Common myeloid progenitor, CD34-positive (primary cell): Measurements from ENCODE around the gene PLEKHG1.

Experiments used
- CTCF ChIA-PET: fragments of 350-600 bp; sonication (Branson Sonifier 250); formaldehyde crosslinking; loops from one replicate; lab custom pipeline; 2021; ENCODE audit warnings: antibody characterized with exemption; lab: Charles Lee
- POLR2A ChIA-PET: fragments of 350-600 bp; sonication (Branson Sonifier 250); formaldehyde crosslinking; loops from one replicate; lab custom pipeline; 2021; ENCODE audit warnings: antibody characterized with exemption; lab: Charles Lee
- DNase-seq, 3 donors: peaks; one replicate each; pipeline versions ENCODE4 v3.0.0 to v3.0.0-alpha.2; 2013
- H3K27ac ChIP-seq, 2 experiments: 1 replicate in 1 of 2; 2 replicates in 1 of 2; pipeline ENCODE4 v1.7.0; 2013; ENCODE audit warnings: inconsistent platforms in 2 of 2, low read length in 2 of 2, mild to moderate bottlenecking in 2 of 2, low read depth in 1 of 2, moderate library complexity in 1 of 2; ENCODE audit not compliant: severe bottlenecking in 2 of 2, insufficient read depth in 1 of 2, poor library complexity in 1 of 2
- H3K27me3 ChIP-seq, 5 experiments: replicated peaks in 2 of 5; 1 replicate in 3 of 5; 2 replicates in 2 of 5; pipeline versions ENCODE4 v1.6.1 to v1.7.0; 2013; ENCODE audit warnings: low read length in 4 of 5, mild to moderate bottlenecking in 2 of 5, moderate library complexity in 2 of 5, inconsistent platforms in 1 of 5; ENCODE audit not compliant: insufficient read depth in 5 of 5, control insufficient read depth in 4 of 5
- H3K36me3 ChIP-seq, 4 experiments: 1 replicate in 2 of 4; 2 replicates in 2 of 4; pipeline versions ENCODE4 v1.6.1 to v1.7.0; 2013; ENCODE audit warnings: low read length in 3 of 4, control low read depth in 1 of 4, mild to moderate bottlenecking in 1 of 4; ENCODE audit not compliant: control insufficient read depth in 4 of 4, insufficient read depth in 4 of 4
- H3K4me1 ChIP-seq, 4 experiments: 1 replicate in 3 of 4; 2 replicates in 1 of 4; pipeline versions ENCODE4 v1.6.1 to v1.7.1; 2013; ENCODE audit warnings: low read length in 3 of 4, mild to moderate bottlenecking in 3 of 4, control low read depth in 1 of 4, inconsistent platforms in 1 of 4, moderate library complexity in 1 of 4; ENCODE audit not compliant: control insufficient read depth in 4 of 4, insufficient read depth in 4 of 4; ENCODE audit errors: control extremely low read depth in 1 of 4
- H3K4me3 ChIP-seq, 7 experiments: 1 replicate in 4 of 7; 2 replicates in 3 of 7; pipeline versions ENCODE4 v1.5.1 to v1.7.0; 2013; ENCODE audit warnings: mild to moderate bottlenecking in 7 of 7, low read length in 6 of 7, moderate library complexity in 6 of 7, inconsistent platforms in 2 of 7, low read depth in 2 of 7, control low read depth in 1 of 7; ENCODE audit not compliant: insufficient read depth in 4 of 7, control insufficient read depth in 1 of 7; ENCODE audit errors: extremely low read depth in 1 of 7
- H3K9me3 ChIP-seq, 5 experiments: 1 replicate in 4 of 5; 2 replicates in 1 of 5; pipeline versions ENCODE4 v1.6.1 to v1.7.1; 2013; ENCODE audit warnings: low read length in 4 of 5, mild to moderate bottlenecking in 2 of 5, inconsistent platforms in 1 of 5, low read depth in 1 of 5, moderate library complexity in 1 of 5; ENCODE audit not compliant: control insufficient read depth in 4 of 5, insufficient read depth in 2 of 5; ENCODE audit errors: control extremely low read depth in 1 of 5
- WGBS: methylation state at CpG from one replicate; pipeline ENCODE4 v1.1.5; 2013; ENCODE audit not compliant: insufficient coverage; 5-methylcytosine and 5-hydroxymethylcytosine counted together

PLEKHG1 gene

DNA sequence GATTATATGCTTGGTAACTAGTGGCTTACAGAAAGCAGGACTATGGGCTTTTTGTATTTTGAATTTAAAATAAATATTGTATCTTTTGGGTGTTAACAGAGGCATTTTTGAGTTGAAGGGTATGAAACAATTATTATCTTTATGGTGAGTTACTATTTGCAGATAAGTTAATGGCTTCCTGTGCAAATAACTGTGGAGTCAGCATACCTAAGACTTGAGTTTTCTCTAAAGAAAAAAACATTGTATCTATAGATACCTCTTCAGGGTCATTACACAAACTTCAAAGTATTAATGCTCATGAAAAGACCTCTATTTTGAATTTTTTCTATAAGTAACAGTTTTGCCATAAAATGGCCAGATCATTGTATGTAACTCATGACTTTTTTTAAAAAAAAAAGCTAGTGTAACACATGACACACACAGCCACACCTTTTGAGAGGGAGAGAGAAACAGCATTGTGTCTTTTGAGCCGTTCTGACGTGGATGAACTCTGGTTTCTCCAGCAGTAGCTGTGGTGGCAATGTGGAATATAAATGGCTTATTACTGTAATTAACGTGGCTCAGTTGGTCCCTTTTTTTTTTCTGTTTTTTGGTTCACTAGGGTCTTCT, 36.3 kb downstream of the PLEKHG1 start:
- no CpG with 5 or more reads among the region's 3 CpGs for WGBS
- DNase-seq: no peak
- POLR2A ChIA-PET: interaction anchor here (0.5 kb wide), 1 partner anchor 1712 kb away, joined by 4 read pairs; no protein-coding TSS in a partner anchor
- Histone ChIP-seq H3K27me3 (no peaks in the 10 kb centered on the region), H3K9me3 (no peaks in the 10 kb centered on the region), H3K27ac (no peak overlapping the region), H3K4me3 (no peak overlapping the region), H3K4me1 (peaks cover 4 to 33% (median 13%) of the 10 kb centered on the region in 4 experiments), H3K36me3 (no peaks in the 10 kb centered on the region)
- CTCF ChIA-PET: interaction anchor here (0.7 to 1.2 kb wide), 4 partner anchors 15 to 1305 kb away, joined by 3 to 4 read pairs (median 3); no protein-coding TSS in a partner anchor

DNA sequence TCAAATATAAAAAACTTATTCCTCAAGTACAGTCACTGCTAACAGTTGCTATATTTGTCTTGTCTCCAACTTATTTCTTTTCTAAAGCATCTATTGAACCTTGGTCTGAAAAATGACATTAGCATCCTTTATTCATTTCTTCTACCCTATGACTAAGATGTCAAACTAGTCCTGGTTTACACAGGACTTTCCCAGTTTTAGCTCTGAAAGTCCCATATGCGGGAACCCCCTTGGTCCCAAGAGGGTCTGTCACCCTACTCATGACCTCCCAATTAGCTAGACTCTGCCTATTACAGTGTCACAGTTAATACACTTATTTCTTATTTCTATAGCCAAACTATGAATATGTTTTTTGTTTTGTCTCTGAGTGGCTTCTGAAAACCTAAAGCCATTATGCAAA, 37.1 kb downstream of the PLEKHG1 start:
- no peaks in the 10 kb centered on the region for H3K9me3 ChIP-seq
- H3K36me3 ChIP-seq: no peaks in the 10 kb centered on the region
- CTCF ChIA-PET: interaction anchor here (0.7 to 1.2 kb wide), 3 partner anchors 46 to 1306 kb away, joined by 3 to 4 read pairs (median 3); no protein-coding TSS in a partner anchor
- DNase-seq: no peak
- no peak overlapping the region for H3K4me3 ChIP-seq
- H3K4me1 ChIP-seq: peaks cover 4 to 37% (median 13%) of the 10 kb centered on the region in 4 experiments
- 88% methylated on average over 1 of the region's 1 CpG for WGBS
- H3K27me3 ChIP-seq: no peaks in the 10 kb centered on the region
- POLR2A ChIA-PET: no interaction called here
- no peak overlapping the region for H3K27ac ChIP-seq

DNA sequence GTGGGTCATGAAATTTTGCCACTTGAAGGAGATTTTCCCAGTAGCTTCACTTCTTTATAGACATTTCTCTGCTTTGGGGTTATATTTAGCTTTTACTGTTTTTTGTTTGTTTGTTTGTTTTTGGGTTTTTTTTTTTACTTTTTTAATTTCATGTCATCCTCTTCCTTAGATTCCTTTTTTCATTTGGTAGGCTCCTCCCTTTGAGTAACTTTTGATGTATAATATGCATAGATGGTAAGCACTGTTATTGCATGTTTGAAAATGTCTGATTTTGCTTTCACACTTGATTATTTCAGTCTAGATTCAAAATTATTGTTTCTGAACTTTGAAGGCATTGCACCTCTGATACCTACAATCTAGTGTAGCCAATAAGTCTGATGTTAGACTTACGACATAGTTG, 37.6 kb downstream of the PLEKHG1 start:
- POLR2A ChIA-PET: no interaction called here

DNA sequence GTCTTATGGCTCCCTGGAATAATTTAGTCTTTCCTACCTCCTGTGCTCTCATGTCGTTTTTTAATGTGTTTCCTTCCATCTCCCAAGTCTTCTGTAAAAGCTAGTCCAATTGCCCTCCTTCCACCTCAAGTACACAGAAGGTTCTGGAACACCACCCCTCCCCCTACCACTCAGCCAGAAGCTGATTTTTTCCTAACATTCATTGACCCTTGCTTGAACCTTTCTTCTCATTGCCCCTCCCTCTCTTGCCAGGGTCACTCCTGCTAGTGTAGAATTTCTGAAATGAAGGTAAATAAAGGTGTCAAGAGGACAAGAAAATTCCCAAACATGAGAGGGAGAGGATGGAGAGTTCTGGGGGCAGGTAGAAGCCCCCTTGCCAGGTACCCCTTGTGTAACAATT, 38.6 kb downstream of the PLEKHG1 start:
- no peaks in the 10 kb centered on the region for H3K9me3 ChIP-seq
- ChIA-PET POLR2A (no interaction called here), CTCF (no interaction called here)
- no CpG with 5 or more reads among the region's 1 CpG for WGBS
- no peaks in the 10 kb centered on the region for H3K27me3 ChIP-seq
- H3K27ac ChIP-seq: no peak overlapping the region
- no peaks in the 10 kb centered on the region for H3K36me3 ChIP-seq
- no peak for DNase-seq
- peaks cover under 1 to 22% (median 6%) of the 10 kb centered on the region in 4 experiments for H3K4me1 ChIP-seq
- no peak overlapping the region for H3K4me3 ChIP-seq

More for the DNA sequence above, 37.6 kb downstream of the PLEKHG1 start:
- Histone ChIP-seq H3K27me3 (no peaks in the 10 kb centered on the region), H3K4me1 (peaks cover 4 to 32% (median 14%) of the 10 kb centered on the region in 4 experiments), H3K4me3 (no peak overlapping the region), H3K27ac (no peak overlapping the region), H3K9me3 (no peaks in the 10 kb centered on the region), H3K36me3 (no peaks in the 10 kb centered on the region)
- no CpG with 5 or more reads among the region's 1 CpG for WGBS
- DNase-seq: no peak
- CTCF ChIA-PET: interaction anchor here (1.2 kb wide), 2 partner anchors 46 to 687 kb away, joined by 3 read pairs; no protein-coding TSS in a partner anchor

DNA sequence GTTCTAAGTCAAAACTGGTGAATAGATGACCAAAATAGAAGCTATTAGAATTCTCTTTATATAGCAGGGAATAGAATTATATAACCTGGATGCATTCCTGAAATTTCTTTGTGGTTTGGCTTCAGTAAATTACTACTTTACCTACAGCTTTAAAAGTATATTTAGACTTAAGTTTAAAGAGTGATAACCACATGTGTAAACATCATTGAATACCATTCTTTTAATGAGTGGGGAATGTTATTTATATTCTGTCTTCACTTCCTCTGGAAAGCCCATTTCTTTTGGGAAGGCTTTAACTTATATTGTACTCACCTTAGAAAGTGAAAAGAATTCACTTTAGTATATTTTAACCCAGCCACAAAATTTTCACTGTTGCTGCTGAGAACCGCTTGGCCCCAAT, 39.1 kb downstream of the PLEKHG1 start:
- H3K4me3 ChIP-seq: no peak overlapping the region
- no peak for DNase-seq
- CTCF ChIA-PET: interaction anchor here (0.6 kb wide), 1 partner anchor 180 kb away, joined by 3 read pairs; no protein-coding TSS in a partner anchor
- POLR2A ChIA-PET: no interaction called here
- peaks cover 0 to 17% (median 4%) of the 10 kb centered on the region in 4 experiments for H3K4me1 ChIP-seq
- H3K9me3 ChIP-seq: no peaks in the 10 kb centered on the region
- no peaks in the 10 kb centered on the region for H3K27me3 ChIP-seq
- no peak overlapping the region for H3K27ac ChIP-seq
- H3K36me3 ChIP-seq: no peaks in the 10 kb centered on the region
- no CpG with 5 or more reads among the region's 1 CpG for WGBS

DNA sequence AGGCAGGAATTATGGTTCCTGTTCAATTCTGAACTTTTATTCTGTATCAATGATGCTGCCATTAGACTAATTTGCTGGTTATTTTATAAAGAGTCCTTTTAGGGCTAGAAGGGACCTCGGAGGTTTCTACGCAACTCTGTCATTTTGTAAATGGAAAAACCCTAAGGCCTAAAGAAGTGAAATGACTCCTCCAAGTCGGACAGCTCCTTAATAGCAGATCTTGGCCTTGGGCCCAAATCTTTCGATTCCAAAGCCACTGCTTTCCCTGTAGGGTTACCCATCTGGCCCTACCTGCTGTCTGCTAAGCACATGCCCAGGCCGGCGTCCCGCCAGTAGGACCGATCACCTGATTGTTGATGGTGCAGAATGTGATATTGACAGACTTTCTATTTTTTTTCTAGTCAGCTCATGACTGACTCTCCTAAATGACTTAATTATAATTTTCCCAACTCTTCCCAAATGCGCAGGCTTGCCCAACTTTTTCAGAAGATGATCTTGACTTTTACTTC, 40.2 kb downstream of the PLEKHG1 start:
- ChIA-PET CTCF (interaction anchor here (0.9 to 1.2 kb wide), 2 partner anchors 225 to 238 kb away, joined by 4 to 5 read pairs; no protein-coding TSS in a partner anchor), POLR2A (no interaction called here)
- H3K4me1 ChIP-seq: peaks cover 0 to 16% (median 3%) of the 10 kb centered on the region in 4 experiments
- no peaks in the 10 kb centered on the region for H3K9me3 ChIP-seq
- H3K27ac ChIP-seq: no peak overlapping the region
- H3K4me3 ChIP-seq: no peak overlapping the region
- WGBS: 98% methylated on average over 5 of the region's 9 CpGs
- no peaks in the 10 kb centered on the region for H3K36me3 ChIP-seq
- H3K27me3 ChIP-seq: no peaks in the 10 kb centered on the region
- DNase-seq: no peak
